HG03460 (cell line): Measurements from ENCODE around the gene CAMTA1.
"Not testable (repeated sequence)": the region's sequence is repeated elsewhere in the genome, so short reads cannot be mapped to it uniquely, and the experiment has no call there.

Experiments used
- ATAC-seq: cut with Tn5 transposase; IDR thresholded peaks from one replicate; pipeline ENCODE4 v1.9.1; 2021; ENCODE audit not compliant: unreplicated experiment

The CAMTA1 gene

DNA sequence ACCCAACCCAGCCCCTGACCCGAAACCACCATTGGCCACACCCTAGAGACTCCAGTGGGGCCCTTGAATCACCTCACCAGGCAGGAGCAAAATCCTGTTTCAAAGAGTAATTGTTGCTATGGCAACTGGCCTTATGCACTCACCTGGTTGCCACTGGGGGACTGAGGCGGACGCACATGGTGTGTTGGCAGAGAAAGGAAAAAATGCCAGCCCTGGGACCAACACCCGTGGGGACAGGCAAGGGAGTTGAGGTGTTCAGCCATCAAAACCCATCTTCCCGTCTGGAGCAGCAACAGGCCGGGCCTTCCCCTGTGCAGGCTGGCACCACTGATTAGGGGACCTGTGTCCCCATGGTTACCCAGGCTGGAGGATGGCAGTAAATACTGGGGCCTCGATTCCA is 590.1 kb downstream of the CAMTA1 start:
- no peak for ATAC-seq

DNA sequence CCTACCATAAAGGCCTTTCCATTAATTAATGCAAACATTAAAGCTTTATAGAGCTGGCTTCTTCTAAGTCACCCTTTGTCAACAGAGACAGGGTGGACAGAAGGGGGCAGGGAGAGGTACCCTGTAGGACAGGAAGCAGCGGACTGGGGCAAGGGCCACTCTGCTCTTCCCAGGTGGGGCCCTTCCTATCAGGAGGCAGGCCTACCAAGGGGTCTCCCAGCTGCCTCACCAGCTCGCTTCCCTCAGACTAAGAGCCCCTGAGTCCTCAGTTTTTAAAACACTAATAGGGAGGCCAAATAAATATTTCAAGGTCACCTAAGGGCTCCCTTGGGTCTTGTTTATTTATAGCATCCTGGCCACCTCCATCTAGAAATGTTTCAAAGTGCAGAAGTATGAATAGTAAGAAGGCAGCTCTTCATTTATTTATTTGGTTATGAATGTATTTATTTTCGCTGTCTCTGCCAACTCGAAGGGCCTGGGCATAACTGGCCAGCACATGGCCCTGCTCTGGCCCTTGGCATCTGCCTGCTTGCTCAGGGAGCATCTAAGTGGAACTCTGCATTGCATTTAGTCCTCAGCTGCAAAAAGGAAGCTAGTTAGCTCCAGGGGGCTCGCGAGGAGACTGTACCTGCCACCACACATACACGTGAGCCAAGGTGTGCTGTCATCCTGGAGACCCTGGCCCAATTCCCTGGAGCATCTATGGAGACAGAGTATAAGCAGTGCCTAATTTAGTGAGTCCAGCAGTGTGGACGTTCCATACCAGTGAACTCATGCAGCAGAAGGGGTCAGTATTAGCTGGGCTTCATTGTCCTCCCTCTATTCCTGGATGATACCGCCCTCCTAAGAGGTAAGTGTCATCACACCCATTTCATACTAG is 590.8 kb downstream of the CAMTA1 start:
- ATAC-seq = no peak

DNA sequence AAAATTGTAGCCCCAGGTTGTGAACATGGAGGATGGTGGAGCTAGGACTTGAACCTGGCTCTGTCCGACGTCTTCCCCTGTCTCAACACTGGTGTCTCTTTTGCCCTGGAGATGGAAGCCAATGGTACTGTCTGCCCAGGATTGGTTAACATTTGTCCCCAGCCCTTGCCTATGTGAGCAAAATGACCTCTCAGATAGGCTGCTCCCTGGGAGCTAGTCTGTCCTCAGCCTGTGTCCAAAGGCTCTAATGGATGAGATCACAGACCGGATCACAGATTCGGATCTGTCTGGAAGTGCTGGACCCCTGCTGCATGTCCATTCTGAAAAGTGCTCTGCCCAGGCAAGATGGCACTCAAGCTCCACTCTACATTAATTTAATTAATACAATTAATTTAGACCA is 591.4 kb downstream of the CAMTA1 start:
- no peak for ATAC-seq

- no peak for ATAC-seq
Measured at GRCh38 chr1:7378346-7379130, 593.3 kb downstream of the CAMTA1 start.

DNA sequence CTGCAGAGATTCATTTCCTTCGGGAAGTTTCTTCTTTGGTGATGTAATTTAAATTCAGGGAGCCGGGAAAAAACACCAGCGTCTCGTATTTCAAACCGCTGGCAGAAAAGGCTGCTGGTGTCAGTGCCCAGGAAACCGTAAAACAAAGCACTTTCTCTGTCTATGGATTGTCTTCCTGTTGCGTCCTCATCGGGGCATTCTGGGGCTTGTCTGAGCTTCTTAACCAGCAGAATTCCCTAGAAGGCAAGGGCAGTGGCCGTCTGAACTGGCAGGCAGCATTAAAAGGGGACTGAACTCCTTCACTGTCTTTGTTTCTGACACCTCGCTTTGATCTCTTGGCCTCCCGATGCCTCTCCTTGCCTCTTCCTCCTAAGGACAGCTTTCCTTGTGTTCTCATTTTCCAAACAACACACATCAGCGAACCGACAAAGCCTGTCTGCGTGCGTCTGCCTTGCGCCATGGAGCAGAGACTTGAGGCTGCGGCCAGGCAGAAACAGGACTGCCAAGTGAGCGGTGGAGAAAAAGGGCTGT is 594.3 kb downstream of the CAMTA1 start:
- ATAC-seq = no peak

DNA sequence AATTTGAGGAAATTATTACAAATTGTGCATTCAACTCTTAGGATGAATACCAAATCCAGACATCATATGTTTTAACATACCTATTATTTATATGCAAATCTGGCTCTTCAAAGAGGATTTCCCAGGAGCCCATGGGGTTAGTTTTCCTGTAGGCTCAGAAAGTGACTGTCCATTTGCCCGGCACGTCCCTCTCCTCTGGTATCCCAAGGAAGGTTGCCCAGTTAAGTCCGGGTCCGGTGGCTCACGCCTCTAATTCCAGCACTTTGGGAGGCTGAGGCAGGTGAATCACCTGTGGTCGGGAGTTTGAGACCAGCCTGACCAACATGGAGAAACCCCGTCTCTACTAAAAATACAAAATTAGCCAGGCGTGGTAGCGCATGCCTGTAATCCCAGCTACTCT is 594.8 kb downstream of the CAMTA1 start:
- ATAC-seq = not testable (repeated sequence)

DNA sequence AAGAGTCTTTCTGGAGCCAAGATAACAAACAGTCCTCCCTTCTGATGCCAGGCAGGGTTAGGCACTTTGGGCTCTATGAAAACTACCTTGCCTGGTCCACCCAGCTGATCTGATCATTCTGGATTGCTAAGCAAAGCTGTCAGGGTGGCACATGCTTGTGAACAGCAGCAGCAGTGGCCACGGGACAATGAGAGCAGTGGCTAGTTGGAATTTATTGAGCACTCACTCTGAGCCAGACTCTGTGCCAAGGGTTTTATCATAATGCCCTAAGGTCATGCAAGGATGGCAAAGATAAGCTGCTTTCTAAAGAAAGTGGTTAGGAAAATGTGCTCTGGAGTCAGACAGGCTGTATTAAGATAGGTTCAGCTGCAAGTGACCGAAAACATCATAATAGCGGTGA is 595.5 kb downstream of the CAMTA1 start:
- no peak for ATAC-seq

GRCh38 chr1:7381729-7382128 is 596.5 kb downstream of the CAMTA1 start:
- not testable (repeated sequence) for ATAC-seq

DNA sequence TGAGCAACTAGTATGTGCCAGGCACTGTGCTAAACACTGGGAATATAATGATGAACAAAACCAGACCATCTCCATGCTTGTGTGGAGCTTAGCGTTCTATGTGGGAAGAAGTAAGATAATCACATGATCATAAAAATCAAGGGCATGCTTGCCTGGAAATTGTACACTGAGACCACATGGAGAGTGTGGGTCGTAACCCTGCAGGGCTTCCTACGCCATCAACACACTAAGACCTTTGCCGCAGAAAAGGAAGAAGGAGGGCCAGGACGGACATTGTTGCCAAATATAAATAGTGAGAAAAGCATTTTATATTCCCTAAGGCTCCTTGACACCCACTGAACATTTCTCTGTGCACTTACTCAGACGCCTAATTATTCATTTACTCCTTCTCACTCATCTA is 597.7 kb downstream of the CAMTA1 start:
- no peak for ATAC-seq

DNA sequence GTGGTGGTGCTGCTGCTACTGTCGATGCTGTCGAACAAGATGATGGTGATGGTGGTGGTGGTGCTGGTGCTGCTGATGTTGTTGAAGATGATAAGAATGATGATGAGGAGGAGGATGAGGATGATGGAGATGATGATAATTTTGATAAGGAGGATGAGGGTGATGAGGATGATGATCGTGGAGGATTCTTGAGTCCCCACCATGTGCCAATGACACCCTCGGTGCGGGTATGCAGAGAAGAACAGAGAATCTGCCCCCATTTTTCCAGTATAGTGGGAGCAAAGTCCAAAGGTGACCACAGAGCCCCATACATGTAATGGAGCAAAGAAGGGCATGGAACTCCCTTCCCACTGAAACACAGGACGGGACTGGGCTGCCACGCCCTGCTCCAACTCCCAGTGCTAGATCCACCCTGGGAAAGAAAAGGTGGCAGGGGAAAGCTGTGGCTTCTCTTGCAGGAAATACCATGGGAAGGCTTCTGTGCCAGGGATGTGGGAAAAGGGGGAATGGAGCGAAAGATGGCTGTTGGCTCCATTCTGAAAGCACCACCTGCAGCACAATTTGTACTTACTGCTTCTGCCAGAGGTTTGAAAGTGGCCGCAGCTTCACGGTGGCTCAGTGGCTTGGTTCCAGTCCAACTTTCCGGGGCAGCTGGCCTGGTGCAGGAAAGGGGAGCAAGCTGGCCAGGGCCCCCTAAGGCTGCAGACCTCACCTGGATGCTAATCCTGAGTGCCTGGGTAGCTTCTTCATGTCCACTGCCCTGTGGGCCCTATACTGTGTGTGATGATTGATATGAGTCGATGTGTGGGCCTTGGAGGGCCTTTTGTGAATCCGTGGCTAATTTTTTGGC is 598.6 kb downstream of the CAMTA1 start:
- ATAC-seq = no peak

DNA sequence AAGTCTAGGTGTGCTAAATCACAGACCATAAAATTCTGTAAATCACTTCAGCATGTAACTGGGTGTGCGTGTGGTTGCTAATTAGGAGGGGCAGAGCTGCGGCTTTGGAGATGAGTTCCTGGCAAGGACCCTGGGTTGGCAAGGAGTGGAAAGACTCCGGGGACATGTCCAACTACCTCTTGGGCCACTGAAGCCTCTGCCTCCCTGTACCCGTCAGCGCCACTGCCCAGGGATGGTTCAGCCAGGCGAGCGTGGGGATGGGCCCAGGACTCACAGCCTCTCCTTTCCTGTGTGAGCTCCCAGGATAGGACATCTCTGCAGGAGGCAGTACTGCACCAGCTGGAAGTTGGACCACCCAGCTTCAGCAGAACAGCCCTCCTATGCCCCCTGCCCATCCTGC is 599.4 kb downstream of the CAMTA1 start:
- no peak for ATAC-seq

DNA sequence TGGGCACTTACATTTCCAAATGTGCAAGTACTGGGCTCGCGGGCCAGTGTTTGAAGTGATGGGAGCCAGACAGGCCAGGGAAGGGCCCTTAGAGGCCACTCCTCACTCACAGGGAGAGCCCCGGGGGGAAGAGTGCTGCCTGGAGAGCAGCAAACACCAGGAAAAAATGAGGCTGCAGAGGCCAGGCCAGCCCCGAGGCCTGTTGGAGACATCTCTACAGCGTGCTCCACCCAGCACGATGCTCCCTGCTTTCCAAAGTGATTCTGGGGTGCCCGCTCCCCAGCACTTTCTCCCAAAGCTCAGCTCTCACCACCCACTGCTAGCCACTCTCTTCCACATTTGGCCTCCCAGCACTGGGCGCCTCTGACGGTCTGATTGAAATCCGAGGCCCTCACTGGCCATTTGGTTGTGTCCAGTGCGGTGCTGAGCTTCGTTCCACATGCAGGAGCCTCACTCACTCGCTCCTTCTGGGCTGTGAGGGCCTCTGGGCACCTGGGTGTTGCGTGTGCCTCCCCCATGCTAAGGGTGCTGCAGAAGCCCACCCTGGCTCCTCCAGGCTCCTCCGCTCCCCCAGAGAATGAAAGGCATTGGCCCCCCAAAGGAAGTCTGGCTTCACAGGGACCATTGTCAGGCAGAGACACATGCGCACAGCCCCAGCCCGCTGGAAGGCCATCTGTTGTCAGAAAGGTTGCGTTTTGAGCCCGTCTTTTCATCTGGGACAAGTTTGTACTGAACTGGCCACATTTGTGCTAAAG is 600.4 kb downstream of the CAMTA1 start:
- no peak for ATAC-seq

- no peak for ATAC-seq
Measured at GRCh38 chr1:7386226-7387052, 601.2 kb downstream of the CAMTA1 start.

DNA sequence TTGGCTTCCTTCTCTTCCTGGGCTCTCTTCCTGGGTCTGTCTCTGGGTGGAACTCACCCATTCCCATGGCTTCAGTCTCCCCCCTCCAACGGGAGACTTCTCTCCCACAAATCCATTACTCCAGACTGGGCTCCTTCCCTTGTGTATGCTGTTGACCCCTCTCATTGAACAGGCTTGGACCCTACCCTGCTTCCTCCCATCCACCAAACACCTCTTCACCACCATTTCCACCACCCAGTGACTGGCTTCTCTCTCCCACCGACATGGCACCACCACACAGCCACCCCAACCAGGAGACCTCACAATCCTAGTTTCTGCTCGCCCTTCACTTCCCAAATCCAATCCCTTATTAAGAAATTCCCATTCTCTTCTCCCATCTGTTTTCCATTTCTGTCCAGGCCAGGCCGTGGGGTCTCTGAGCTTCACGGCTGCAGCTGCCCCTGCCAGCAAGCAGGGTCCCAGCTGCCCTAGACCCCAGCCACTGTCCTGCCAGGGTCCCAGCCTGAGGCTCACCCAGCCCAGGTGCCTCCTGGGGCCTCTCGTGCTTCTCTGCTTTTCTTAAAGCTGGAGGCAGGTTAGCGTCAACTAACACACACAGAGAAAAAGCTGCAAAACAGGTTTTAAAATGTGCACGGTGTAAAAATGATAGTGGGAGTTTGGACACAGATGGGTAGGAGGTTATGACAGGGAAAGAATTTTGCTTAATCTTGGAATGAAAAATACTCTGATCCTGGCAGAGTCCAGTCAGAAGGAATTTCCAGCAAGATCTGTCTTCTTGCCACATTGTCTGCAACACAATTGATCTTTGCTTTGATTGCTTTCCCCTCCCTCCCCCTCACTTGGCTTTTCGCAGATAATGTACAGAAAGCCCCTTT is 602.0 kb downstream of the CAMTA1 start:
- no peak for ATAC-seq

GRCh38 chr1:7388141-7388487 is 602.9 kb downstream of the CAMTA1 start:
- ATAC-seq = no peak

- ATAC-seq = no peak
Measured at GRCh38 chr1:7388488-7389185, 603.4 kb downstream of the CAMTA1 start.

GRCh38 chr1:7389201-7389905 is 604.1 kb downstream of the CAMTA1 start:
- no peak for ATAC-seq
